NCI-H2081 treated with DMSO at 0.1 percent for 48 hours (cell line): ENCODE results near the gene PLEKHF1.

Experiments used
- DNase-seq: peaks from one replicate; lab custom pipeline; 2025; lab: John Stamatoyannopoulos, UW

Gene PLEKHF1

DNA sequence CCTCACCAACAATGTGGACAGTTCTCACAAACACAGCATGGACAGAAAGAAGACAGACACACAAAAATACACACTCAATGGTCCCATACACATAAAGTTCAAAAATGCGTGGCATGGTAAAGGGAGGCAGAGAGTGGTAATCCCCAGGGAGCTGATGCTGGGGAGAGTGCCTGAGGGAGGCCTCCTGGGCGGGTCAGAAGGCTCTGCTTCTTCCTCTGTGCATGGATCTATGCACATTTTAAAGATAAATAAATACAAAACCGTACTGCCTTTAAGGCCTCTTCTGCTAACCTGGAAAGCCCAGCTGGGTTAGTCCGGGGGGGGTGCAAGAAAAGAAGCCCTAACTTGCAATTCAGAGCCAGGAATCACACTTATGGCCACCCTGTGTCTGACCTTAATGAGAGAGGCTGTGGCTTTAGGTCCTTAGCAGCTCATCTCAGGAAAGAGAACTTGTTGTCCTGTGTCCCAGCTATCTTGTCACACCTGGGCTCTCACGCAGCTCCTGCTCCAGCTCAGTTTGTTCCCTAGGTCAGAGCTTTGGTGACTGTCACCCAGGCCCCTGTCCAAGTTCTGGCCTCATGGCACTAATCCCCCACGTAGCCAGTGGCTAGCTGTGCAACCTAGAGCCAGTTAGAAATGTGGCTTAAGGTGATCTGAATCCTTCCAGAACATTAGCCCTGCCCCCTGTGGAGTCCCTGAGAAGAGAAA, 30.7 kb upstream of the PLEKHF1 start:
- DNase-seq: no peak

DNA sequence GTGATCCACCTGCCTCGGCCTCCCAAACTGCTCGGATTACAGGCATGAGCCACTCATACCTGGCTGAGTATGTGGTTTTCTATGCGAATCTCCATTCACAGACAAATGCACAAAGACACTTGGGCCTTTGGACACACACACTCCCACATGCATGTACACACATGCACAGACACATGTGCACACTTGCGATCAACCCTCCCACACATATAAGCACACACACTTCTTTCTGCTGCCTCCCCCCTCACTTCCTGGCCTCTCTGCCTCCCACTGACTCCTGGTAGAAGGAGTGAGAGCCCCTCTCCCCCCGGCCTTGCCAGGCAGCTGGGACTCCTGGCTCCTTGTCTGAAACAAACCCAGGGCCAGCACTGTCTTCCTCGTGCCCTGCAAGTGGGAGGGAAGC, 29.3 kb upstream of the PLEKHF1 start:
- no peak for DNase-seq

- no peak for DNase-seq
Measured at GRCh38 chr19:29636553-29637360, 28.5 kb upstream of the PLEKHF1 start.

GRCh38 chr19:29639086-29639485, 26.2 kb upstream of the PLEKHF1 start:
- no peak for DNase-seq

GRCh38 chr19:29640231-29640630, 25.0 kb upstream of the PLEKHF1 start:
- no peak for DNase-seq

DNA sequence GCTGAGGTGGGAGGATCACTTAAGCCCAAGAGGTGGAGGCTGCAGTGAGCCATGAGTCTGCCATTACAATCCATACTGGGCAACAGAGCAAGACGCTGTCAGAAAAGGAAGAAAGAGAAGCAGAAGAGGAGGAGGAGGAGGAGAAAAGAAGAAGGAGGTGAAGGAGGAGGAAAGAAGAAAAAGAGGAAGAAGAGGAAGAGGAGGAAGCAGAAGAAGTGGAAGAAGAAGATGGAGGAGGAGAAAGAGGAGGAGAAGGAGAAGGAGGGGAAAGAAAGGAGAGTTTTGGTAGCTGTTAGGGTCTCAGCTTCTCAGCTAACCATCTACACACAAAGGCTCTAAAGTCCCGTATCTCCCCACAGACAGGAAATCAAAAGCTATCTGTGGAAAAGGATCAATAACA, 23.7 kb upstream of the PLEKHF1 start:
- DNase-seq: no peak

DNA sequence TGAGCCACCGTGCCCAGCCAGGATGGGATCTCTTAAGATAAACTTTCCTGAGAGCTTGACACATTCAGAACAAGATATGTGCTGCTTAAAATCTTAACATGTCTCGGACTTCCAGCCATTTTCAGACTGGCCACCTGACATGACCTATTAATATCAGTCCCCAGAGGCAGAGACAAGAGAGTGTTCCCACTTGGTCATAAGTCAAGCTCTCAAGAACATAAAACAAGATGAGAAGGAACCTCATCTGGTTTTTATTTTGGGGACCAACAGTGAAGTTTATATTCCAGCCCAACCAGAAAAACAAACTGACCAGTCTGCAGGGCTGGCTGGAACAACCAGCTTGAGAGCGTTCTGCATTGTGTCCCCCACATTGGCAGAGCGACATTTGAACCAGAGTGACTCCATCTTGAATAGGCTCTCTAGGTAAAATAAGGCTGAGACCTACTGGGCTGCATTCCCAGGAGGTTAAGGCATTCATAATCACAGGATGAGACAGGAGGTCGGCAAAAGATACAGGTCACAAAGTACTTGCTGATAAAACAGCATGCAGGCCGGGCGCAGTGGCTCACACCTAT, 21.8 kb upstream of the PLEKHF1 start:
- DNase-seq: no peak

DNA sequence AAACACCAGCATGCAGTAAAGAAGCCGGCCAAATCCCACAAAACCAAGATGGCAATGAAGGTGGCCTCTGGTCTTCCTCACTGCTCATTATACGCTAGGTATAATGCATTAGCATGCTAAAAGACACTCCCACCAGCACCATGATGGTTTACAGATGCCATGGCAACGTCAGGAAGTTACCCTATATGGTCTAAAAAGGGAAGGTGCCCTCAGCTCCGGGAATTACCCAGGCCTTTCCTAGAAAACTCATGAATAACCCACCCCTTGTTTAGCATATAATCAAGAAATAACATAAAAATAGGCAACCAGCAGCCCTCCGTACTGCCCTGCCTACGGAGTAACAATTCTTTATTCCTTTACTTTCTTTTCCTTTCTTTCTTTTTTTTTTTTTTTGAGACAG, 21.1 kb upstream of the PLEKHF1 start:
- no peak for DNase-seq

DNA sequence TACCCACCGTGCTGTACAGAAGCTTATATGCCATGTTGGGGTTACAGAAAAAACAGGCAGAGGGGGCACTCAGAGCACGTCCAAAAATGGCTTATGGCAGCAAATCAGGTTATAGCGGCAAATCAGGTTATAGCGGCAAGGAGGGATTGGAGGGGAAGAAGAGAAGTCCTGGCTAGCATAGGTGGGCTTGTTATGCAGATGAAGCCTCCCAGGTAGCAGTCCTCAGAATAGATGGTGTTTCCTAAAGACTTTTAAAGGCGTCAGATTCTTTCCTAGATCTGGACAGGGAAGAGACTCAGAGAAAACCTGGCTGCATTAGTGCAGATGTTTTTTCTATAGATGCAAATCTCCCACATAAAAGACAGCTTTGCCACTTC, 19.8 kb upstream of the PLEKHF1 start:
- no peak for DNase-seq

- DNase-seq: no peak
Measured at GRCh38 chr19:29645911-29646310, 19.4 kb upstream of the PLEKHF1 start.

- DNase-seq: no peak
Measured at GRCh38 chr19:29650772-29651387, 14.4 kb upstream of the PLEKHF1 start.

- no peak for DNase-seq
Measured at GRCh38 chr19:29651622-29652394, 13.5 kb upstream of the PLEKHF1 start.

GRCh38 chr19:29653398-29653797, 11.9 kb upstream of the PLEKHF1 start:
- no peak for DNase-seq

DNA sequence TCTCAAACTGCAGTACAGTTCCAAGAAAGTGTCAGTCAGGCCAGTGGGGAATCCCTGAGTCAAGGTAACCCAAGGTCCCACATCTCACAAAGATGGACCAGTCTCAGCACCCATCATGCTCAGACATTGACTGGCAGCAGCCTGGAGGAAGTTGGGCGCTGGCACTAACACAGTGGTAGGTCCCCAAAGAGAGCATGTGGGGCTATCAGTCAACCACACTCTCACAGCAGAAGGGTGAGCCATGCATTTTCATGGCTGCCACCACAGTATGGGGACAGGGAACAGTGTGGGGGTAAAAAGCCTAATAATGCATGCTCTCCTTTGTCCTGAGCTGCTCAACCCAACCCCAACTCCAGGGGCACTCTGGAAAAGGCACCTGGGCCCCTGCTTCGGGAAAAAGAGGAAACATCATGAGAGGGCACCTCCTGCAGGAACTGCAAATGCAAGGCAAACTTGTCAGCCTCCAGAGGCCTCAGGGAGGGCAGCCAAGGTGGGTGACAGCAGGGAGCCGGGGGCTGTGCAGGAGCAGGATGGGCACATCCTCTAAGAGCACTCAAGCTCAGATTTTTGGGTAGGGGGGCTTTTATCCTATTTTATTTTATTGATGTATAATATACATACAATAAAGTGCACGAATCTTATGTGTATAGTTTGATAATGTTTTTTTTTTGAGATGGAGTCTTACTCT, 9.5 kb upstream of the PLEKHF1 start:
- no peak for DNase-seq

GRCh38 chr19:29658221-29658991, 6.9 kb upstream of the PLEKHF1 start:
- DNase-seq: no peak

GRCh38 chr19:29660835-29661234, 4.4 kb upstream of the PLEKHF1 start:
- no peak for DNase-seq

DNA sequence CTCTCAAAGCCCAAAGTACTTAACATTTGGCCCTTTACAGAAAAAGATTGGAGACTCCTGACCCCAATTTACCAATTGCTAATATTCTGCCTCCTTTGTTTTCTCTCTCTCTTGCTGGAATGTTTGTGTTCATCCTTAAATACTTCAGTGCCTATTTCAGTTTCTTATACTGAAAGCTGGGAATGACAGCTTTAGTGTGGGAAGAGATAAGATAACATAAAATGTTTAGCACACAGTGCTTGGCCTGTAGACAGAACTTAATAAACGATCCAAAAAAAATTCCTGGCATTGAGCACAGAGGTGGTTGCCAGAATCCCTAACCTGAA, 3.0 kb upstream of the PLEKHF1 start:
- no peak for DNase-seq

- no peak for DNase-seq
Measured at GRCh38 chr19:29662604-29663404, 2.5 kb upstream of the PLEKHF1 start.

DNA sequence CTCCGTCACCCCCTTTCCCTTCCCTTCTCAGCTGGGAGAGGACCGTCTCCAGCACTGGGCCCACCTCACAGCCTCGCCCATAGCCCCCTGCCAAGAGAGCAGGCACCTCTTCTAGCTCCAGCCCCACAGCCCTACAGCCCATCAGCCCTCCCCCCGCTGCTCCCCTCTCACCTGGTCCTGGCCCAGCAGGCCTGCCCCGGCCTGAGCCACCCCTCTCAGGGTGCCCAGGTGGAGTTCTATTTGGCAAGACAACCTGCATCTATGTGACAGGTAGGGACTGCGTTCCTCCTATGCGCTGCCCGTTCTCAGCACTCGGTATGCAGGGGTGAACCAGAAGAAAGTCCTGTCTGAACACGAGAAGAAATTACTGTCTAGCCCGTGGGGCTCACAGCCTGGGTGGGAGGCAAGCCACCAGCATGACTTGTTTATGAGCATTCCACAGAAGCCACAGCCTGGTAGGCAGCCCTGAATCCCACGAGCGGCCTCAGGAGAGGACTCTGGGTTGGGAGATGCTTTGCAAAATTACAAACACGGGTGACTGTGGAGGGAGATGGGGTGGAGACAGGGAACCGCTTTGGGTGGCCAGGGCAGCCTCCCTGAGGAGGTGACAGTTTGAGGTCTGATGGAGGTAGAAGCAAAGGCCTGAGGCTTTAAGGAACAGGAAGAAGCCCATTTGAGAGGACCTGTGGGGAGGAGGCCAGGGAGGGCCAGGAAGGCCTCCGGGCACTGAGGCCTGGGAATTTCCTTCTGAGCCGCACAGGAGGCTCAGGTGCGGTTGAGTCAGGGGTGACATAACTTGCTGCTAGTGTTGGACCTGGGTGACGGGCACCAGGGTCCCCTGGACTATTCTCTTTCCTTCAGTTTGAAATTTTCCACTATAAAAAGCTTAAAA, 1.2 kb upstream of the PLEKHF1 start:
- no peak for DNase-seq
